Astrocyte of the cerebellum (primary cell): ENCODE results near the gene SORL1.

ENCODE experiments used
- DNase-seq: peaks from one replicate; pipeline ENCODE4 v3.0.0-alpha.2; 2011; ENCODE audit warnings: low read depth
- H3K4me3 ChIP-seq: 2 replicates; pipeline ENCODE4 v1.5.1; 2011; ENCODE audit warnings: mild to moderate bottlenecking, low read depth, low read length, moderate library complexity
- CTCF ChIP-seq: IDR thresholded peaks from 2 replicates; pipeline ENCODE4 v1.5.1; 2012; ENCODE audit warnings: low read length, low read depth, moderate library complexity, mild to moderate bottlenecking; ENCODE audit errors: missing control alignments
- in situ Hi-C: cut with HindIII; loops from 2 replicates; pipeline ENCODE4 v1.10.0; 2017; ENCODE audit warnings: low sequenced_read_pairs

The SORL1 gene

GRCh38 chr11:121643479-121644186, 191.5 kb downstream of the SORL1 start:
- no peak for TF ChIP-seq CTCF
- no peak overlapping the region for H3K4me3 ChIP-seq
- no peak for DNase-seq
- in situ Hi-C loops, result loop anchor here (25.0 kb wide), 1 partner anchor 844 kb away; no protein-coding TSS in a partner anchor

- in situ Hi-C loops, result loop anchor here (25.0 kb wide), 1 partner anchor 843 kb away; no protein-coding TSS in a partner anchor
- TF ChIP-seq CTCF, result no peak
- no peak for DNase-seq
- no peak overlapping the region for H3K4me3 ChIP-seq
Observed at GRCh38 chr11:121644187-121644512, 192.0 kb downstream of the SORL1 start.

GRCh38 chr11:121645001-121645400, 192.9 kb downstream of the SORL1 start:
- TF ChIP-seq CTCF, result no peak
- no peak for DNase-seq
- no peak overlapping the region for H3K4me3 ChIP-seq
- in situ Hi-C loops, result loop anchor here (5.0 to 25.0 kb wide), 2 partner anchors 457 to 842 kb away; no protein-coding TSS in a partner anchor

GRCh38 chr11:121645596-121645995, 193.5 kb downstream of the SORL1 start:
- no peak overlapping the region for H3K4me3 ChIP-seq
- DNase-seq, result no peak
- in situ Hi-C loops, result loop anchor here (5.0 to 25.0 kb wide), 2 partner anchors 457 to 842 kb away; no protein-coding TSS in a partner anchor
- TF ChIP-seq CTCF, result no peak

- no peak overlapping the region for H3K4me3 ChIP-seq
- DNase-seq, result no peak
- peak; percentile 5 for TF ChIP-seq CTCF
- in situ Hi-C loops, result loop anchor here (5.0 to 25.0 kb wide), 2 partner anchors 454 to 839 kb away; no protein-coding TSS in a partner anchor
Observed at GRCh38 chr11:121648306-121648705, 196.2 kb downstream of the SORL1 start.

- H3K4me3 ChIP-seq, result no peak overlapping the region
- DNase-seq, result no peak
- TF ChIP-seq CTCF, result no peak
- in situ Hi-C loops, result loop anchor here (5.0 to 25.0 kb wide), 2 partner anchors 453 to 838 kb away; no protein-coding TSS in a partner anchor
Observed at GRCh38 chr11:121649798-121650197, 197.7 kb downstream of the SORL1 start.
